HepG2 (cell line): ENCODE measurements around the gene RBMS2. TPM values are rescaled to one million over a fixed set of nuclear protein-coding genes. Genes with fewer than 3 reads are reported as not detected.

Experiments
- ATAC-seq: fragments of 200-7000 bp; cut with Tn5 transposase; 3 replicates; pipeline ENCODE4 v1.9.1; 2020; ENCODE audit warnings: mild to moderate bottlenecking, moderate library complexity
- BruUV-seq: library from RNA; stranded (reverse); fragments of 400-500 nt; replicated peaks from 2 replicates; lab custom pipeline; 2021; lab: Mats Ljungman, UMichigan
- CTCF ChIA-PET: fragments of 300-600 bp; formaldehyde crosslinking; extraction: SDS; loops from one replicate; lab custom pipeline; 2021; ENCODE audit warnings: low total read pairs, inconsistent platforms, low intra/inter-chr PET ratio; lab: Yijun Ruan, JAX
- POLR2A ChIA-PET: fragments of 350-600 bp; sonication (Branson Sonifier 250); formaldehyde crosslinking; loops from one replicate; lab custom pipeline; 2020; ENCODE audit warnings: antibody characterized with exemption, inconsistent platforms; lab: Yijun Ruan, JAX
- DNase-seq: peaks from one replicate; pipeline ENCODE4 v3.0.0-alpha.2; 2015; ENCODE audit warnings: low spot score
- FAIRE-seq: peaks from 3 replicates; lab custom pipeline; 2011; peaks lifted over from hg19 to GRCh38; lab: Jason Lieb, UNC
- H2AFZ ChIP-seq: one replicate; pipeline ENCODE4 v1.6.1; 2011; ENCODE audit warnings: low read length, inconsistent platforms
- H3K27ac ChIP-seq: fragments of 300-600 bp; 3 replicates; pipeline ENCODE4 v1.8.0; 2011; ENCODE audit warnings: mixed run types, mild to moderate bottlenecking, mixed read lengths, low read length, inconsistent platforms; ENCODE audit not compliant: insufficient read depth; ENCODE audit errors: extremely low read length
- H3K27me3 ChIP-seq, 2 experiments: fragments of 200-600 bp in 1 of 2; 2 replicates in 1 of 2; 3 replicates in 1 of 2; pipeline versions ENCODE4 v1.6.0 to v1.8.0; 2011; ENCODE audit warnings: low read length in 2 of 2, mild to moderate bottlenecking in 2 of 2, moderate library complexity in 2 of 2, inconsistent platforms in 1 of 2; ENCODE audit not compliant: insufficient read depth in 2 of 2, control insufficient read depth in 1 of 2
- H3K36me3 ChIP-seq, 2 experiments: fragments of 200-600 bp in 1 of 2; replicated peaks in 1 of 2; 2 replicates in 1 of 2; 3 replicates in 1 of 2; pipeline versions ENCODE4 v1.5.1 to v1.8.0; 2011; ENCODE audit warnings: low read length in 2 of 2, inconsistent platforms in 1 of 2; ENCODE audit not compliant: insufficient read depth in 2 of 2, control insufficient read depth in 1 of 2
- H3K4me1 ChIP-seq: 2 replicates; pipeline ENCODE4 v1.5.1; 2012; ENCODE audit warnings: low read length, inconsistent platforms; ENCODE audit not compliant: insufficient read depth
- H3K4me2 ChIP-seq: 2 replicates; pipeline ENCODE4 v1.6.0; 2011; ENCODE audit warnings: low read depth, low read length, inconsistent platforms
- H3K4me3 ChIP-seq, 3 experiments: fragments of 200-600 bp in 1 of 3; sonication (generic), shearing (Covaris generic) in 1 of 3; replicated peaks in 1 of 3; 2 replicates each; pipeline ENCODE4 v1.5.1; 2011 to 2016; ENCODE audit warnings: low read length in 3 of 3, inconsistent platforms in 2 of 3, low read depth in 2 of 3, mild to moderate bottlenecking in 2 of 3, control low read depth in 1 of 3, mixed read lengths in 1 of 3; ENCODE audit not compliant: insufficient read depth in 1 of 3
- H3K79me2 ChIP-seq: one replicate; pipeline ENCODE4 v1.6.1; 2011; ENCODE audit warnings: low read length, inconsistent platforms; ENCODE audit not compliant: insufficient read depth
- H3K9ac ChIP-seq: 2 replicates; pipeline ENCODE4 v1.6.0; 2011; ENCODE audit warnings: mild to moderate bottlenecking, low read depth, low read length, inconsistent platforms; ENCODE audit not compliant: insufficient read depth
- H3K9me3 ChIP-seq: 2 replicates; pipeline ENCODE4 v1.5.1; 2012; ENCODE audit warnings: mild to moderate bottlenecking, low read length
- H4K20me1 ChIP-seq: 2 replicates; pipeline ENCODE4 v1.6.0; 2011; ENCODE audit warnings: inconsistent platforms, mild to moderate bottlenecking, low read length, moderate library complexity; ENCODE audit not compliant: insufficient read depth
- RFX3 ChIP-seq: IDR thresholded peaks from 2 replicates; pipeline ENCODE4 v1.6.1; 2016; ENCODE audit warnings: missing biosample characterization, missing genetic modification reagents
- STAG1 ChIP-seq: sonication (generic); formaldehyde crosslinking; IDR thresholded peaks from 2 replicates; pipeline ENCODE4 v1.4.0; 2020; ENCODE audit warnings: missing genetic modification reagents
- WGBS: methylation state at CpG from one replicate; pipeline ENCODE4 v1.1.6; 2017; ENCODE audit warnings: low lambda C conversion rate; 5-methylcytosine and 5-hydroxymethylcytosine counted together
- in situ Hi-C: cut with HindIII; loops from 2 replicates; pipeline ENCODE4 v1.10.0; 2017; ENCODE audit warnings: low pct_unique_long_range_greater_than_20kb; ENCODE audit not compliant: extremely low pct_ligation_motif_present
- intact Hi-C: fragments of 100-400 bp; cut with micrococcal nuclease; formaldehyde crosslinking; loops from one replicate; pipeline ENCODE4 v1.10.0; 2022; ENCODE audit not compliant: unreplicated experiment
- polyA plus RNA-seq, 8 experiments: library from polyadenylated mRNA; depleted of rRNA in 3 of 8; stranded (reverse) in 7 of 8; unstranded in 1 of 8; fragments of >200 nt; fragmentation: Illumina TruSeq in 4 of 8; extraction: Trizol in 4 of 8; gene quantifications; 2 replicates each; pipeline versions ENCODE4 v1.2.1 to v1.2.3, GENCODE V29; 2011 to 2016; ENCODE audit warnings: low read depth in 4 of 8, missing spikeins in 1 of 8, mixed read lengths in 1 of 8; ENCODE audit not compliant: insufficient read depth in 1 of 8
- total RNA-seq, 5 experiments: library from RNA; depleted of rRNA; stranded (reverse); fragments of >200 nt; fragmentation: Illumina TruSeq; extraction: Trizol; gene quantifications; 2 replicates each; pipeline ENCODE4 v1.2.3, GENCODE V29; 2016; ENCODE audit warnings: low read depth in 1 of 5
- TF ChIP-seq, protein P1 (sequence below), 2 experiments: sonication (generic) in 1 of 2; formaldehyde crosslinking in 1 of 2; IDR thresholded peaks; 2 replicates each; pipeline versions ENCODE4 v1.6.1 to v1.9.0; 2014 to 2022; ENCODE audit warnings: antibody characterized with exemption in 1 of 2, borderline replicate concordance in 1 of 2, inconsistent platforms in 1 of 2, low read depth in 1 of 2, missing genetic modification reagents in 1 of 2
- TF ChIP-seq, protein P2 (sequence below): IDR thresholded peaks from 2 replicates; pipeline ENCODE4 v1.6.1; 2016; ENCODE audit warnings: low read depth
- TF ChIP-seq, protein P3 (sequence below): sonication (generic); formaldehyde crosslinking; IDR thresholded peaks from 2 replicates; pipeline ENCODE4 v1.5.0; 2020; ENCODE audit warnings: mild to moderate bottlenecking, missing genetic modification reagents, moderate library complexity

Gene RBMS2
- total and polyA plus RNA-seq, 2 of the 13 experiments (the other 11 are each of a cell fraction or from before 2014, with no cell fraction given) = 0.53 to 7.4 TPM

DNA sequence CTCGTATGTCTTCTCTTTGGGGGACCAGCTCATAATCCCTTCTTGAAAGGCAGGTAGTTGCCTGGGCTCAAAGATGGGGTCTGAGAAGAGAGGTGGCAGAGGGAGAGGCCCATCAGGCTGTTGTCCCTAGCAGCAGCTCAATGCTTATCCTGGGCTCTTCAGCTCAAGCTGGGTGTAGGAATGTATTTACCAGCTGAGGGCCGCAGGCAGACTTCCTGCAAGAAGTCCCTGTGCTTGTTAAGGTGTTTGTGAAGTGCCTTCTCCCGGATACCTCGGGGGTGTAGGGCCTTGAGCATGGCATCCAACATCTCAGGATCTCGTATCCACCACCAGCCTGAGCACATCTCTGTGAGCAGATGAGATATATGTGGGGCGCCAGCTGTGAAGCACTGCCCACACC lies 79.1 kb downstream of the RBMS2 start (continued):
- TF ChIP-seq, protein P1, sequence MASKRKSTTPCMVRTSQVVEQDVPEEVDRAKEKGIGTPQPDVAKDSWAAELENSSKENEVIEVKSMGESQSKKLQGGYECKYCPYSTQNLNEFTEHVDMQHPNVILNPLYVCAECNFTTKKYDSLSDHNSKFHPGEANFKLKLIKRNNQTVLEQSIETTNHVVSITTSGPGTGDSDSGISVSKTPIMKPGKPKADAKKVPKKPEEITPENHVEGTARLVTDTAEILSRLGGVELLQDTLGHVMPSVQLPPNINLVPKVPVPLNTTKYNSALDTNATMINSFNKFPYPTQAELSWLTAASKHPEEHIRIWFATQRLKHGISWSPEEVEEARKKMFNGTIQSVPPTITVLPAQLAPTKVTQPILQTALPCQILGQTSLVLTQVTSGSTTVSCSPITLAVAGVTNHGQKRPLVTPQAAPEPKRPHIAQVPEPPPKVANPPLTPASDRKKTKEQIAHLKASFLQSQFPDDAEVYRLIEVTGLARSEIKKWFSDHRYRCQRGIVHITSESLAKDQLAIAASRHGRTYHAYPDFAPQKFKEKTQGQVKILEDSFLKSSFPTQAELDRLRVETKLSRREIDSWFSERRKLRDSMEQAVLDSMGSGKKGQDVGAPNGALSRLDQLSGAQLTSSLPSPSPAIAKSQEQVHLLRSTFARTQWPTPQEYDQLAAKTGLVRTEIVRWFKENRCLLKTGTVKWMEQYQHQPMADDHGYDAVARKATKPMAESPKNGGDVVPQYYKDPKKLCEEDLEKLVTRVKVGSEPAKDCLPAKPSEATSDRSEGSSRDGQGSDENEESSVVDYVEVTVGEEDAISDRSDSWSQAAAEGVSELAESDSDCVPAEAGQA (IDR thresholded peaks at IDR 0.05; ENCODE audit: low read depth) = no peak
- TF ChIP-seq, protein P1 (CRISPR knock-in tag; IDR thresholded peaks at IDR 0.05; ENCODE audit: borderline replicate concordance) = no peak
- TF ChIP-seq, protein P2, sequence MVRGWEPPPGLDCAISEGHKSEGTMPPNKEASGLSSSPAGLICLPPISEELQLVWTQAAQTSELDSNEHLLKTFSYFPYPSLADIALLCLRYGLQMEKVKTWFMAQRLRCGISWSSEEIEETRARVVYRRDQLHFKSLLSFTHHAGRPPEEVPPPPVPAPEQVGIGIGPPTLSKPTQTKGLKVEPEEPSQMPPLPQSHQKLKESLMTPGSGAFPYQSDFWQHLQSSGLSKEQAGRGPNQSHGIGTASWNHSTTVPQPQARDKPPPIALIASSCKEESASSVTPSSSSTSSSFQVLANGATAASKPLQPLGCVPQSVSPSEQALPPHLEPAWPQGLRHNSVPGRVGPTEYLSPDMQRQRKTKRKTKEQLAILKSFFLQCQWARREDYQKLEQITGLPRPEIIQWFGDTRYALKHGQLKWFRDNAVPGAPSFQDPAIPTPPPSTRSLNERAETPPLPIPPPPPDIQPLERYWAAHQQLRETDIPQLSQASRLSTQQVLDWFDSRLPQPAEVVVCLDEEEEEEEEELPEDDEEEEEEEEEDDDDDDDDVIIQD (CRISPR knock-in tag) = no peak

GRCh38 chr12:56601503-56601902 lies 79.9 kb downstream of the RBMS2 start:
- TF ChIP-seq RFX3 (CRISPR knock-in tag) = no peak
- TF ChIP-seq STAG1 (CRISPR knock-in tag) = peak; percentile 6; the same call in 1 of the 2 replicates
- TF ChIP-seq, protein P3, sequence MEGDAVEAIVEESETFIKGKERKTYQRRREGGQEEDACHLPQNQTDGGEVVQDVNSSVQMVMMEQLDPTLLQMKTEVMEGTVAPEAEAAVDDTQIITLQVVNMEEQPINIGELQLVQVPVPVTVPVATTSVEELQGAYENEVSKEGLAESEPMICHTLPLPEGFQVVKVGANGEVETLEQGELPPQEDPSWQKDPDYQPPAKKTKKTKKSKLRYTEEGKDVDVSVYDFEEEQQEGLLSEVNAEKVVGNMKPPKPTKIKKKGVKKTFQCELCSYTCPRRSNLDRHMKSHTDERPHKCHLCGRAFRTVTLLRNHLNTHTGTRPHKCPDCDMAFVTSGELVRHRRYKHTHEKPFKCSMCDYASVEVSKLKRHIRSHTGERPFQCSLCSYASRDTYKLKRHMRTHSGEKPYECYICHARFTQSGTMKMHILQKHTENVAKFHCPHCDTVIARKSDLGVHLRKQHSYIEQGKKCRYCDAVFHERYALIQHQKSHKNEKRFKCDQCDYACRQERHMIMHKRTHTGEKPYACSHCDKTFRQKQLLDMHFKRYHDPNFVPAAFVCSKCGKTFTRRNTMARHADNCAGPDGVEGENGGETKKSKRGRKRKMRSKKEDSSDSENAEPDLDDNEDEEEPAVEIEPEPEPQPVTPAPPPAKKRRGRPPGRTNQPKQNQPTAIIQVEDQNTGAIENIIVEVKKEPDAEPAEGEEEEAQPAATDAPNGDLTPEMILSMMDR (CRISPR knock-in tag) = peak; percentile 47
- Histone ChIP-seq H3K27me3 (no peaks in the 10 kb centered on the region), H3K9ac (no peak overlapping the region), H3K27ac (no peak overlapping the region), H3K4me3 (no peak overlapping the region), H3K79me2 (peaks cover 1% of the 10 kb centered on the region), H3K36me3 (peaks cover 48 to 91% of the 10 kb centered on the region in 2 experiments), H3K4me1 (no peaks in the 10 kb centered on the region), H4K20me1 (no peaks in the 10 kb centered on the region), H3K9me3 (no peaks in the 10 kb centered on the region), H3K4me2 (no peak overlapping the region), H2AFZ (no peak overlapping the region)
- DNase-seq = no peak
- intact Hi-C loops = loop anchor here (1.0 kb wide), 1 partner anchor 35 kb away; no protein-coding TSS in a partner anchor
- ChIA-PET POLR2A (interaction anchor here (1.2 kb wide), 1 partner anchor 33 kb away, joined by 3 read pairs; no protein-coding TSS in a partner anchor), CTCF (no interaction called here)
- FAIRE-seq = no peak
- ATAC-seq = peak; percentile 74
- WGBS = 100% methylated on average over 1 of the region's 3 CpGs
- BruUV-seq = no TSS peak
- in situ Hi-C loops = no loop called here
